Nephron progenitor cell (in vitro differentiated cells): ENCODE results near the gene THSD7A.

Source experiments
- DNase-seq: peaks from one replicate; pipeline ENCODE4 v3.0.0; 2021
- H3K27ac Mint-ChIP-seq: 2 replicates; pipeline ENCODE4 v1.8.0; 2021; ENCODE audit warnings: mild to moderate bottlenecking, moderate library complexity, mixed read lengths
- H3K27me3 Mint-ChIP-seq: 2 replicates; pipeline ENCODE4 v1.8.0; 2021; ENCODE audit warnings: mild to moderate bottlenecking, low read depth, mixed read lengths; ENCODE audit not compliant: poor library complexity
- H3K36me3 Mint-ChIP-seq: 2 replicates; pipeline ENCODE4 v1.8.0; 2021; ENCODE audit warnings: low read depth, mixed read lengths
- H3K4me1 Mint-ChIP-seq: 2 replicates; pipeline ENCODE4 v1.8.0; 2021; ENCODE audit warnings: mixed read lengths
- H3K4me3 Mint-ChIP-seq: 2 replicates; pipeline ENCODE4 v1.8.0; 2021; ENCODE audit warnings: mild to moderate bottlenecking, moderate library complexity, mixed read lengths
- H3K9me3 Mint-ChIP-seq: 2 replicates; pipeline ENCODE4 v1.8.0; 2021; ENCODE audit warnings: mild to moderate bottlenecking, moderate library complexity, mixed read lengths
- CTCF ChIP-seq: fragments of 200-600 bp; sonication (generic); IDR thresholded peaks from 2 replicates; pipeline ENCODE4 v1.5.0; 2021; ENCODE audit warnings: antibody characterized with exemption

Gene THSD7A

GRCh38 chr7:11335947-11336346 lies 496.1 kb downstream of the THSD7A start:
- no peak overlapping the region for H3K4me3 Mint-ChIP-seq
- no peaks in the 10 kb centered on the region for H3K36me3 Mint-ChIP-seq
- H3K4me1 Mint-ChIP-seq = peaks cover under 1% of the 10 kb centered on the region
- no peaks in the 10 kb centered on the region for H3K9me3 Mint-ChIP-seq
- H3K27ac Mint-ChIP-seq = no peak overlapping the region
- H3K27me3 Mint-ChIP-seq = no peaks in the 10 kb centered on the region
- DNase-seq = no peak
- TF ChIP-seq CTCF = no peak

- H3K9me3 Mint-ChIP-seq = no peaks in the 10 kb centered on the region
- no peak for TF ChIP-seq CTCF
- no peaks in the 10 kb centered on the region for H3K27me3 Mint-ChIP-seq
- DNase-seq = no peak
- H3K4me1 Mint-ChIP-seq = peaks cover 7% of the 10 kb centered on the region
- H3K4me3 Mint-ChIP-seq = no peak overlapping the region
- no peak overlapping the region for H3K27ac Mint-ChIP-seq
- no peaks in the 10 kb centered on the region for H3K36me3 Mint-ChIP-seq
Measured at GRCh38 chr7:11332865-11333228, 499.2 kb downstream of the THSD7A start.

GRCh38 chr7:11332186-11332864 lies 499.7 kb downstream of the THSD7A start:
- Mint-ChIP-seq H3K4me1 (peaks cover 10% of the 10 kb centered on the region), H3K27ac (no peak overlapping the region), H3K9me3 (no peaks in the 10 kb centered on the region), H3K4me3 (no peak overlapping the region), H3K27me3 (no peaks in the 10 kb centered on the region), H3K36me3 (no peaks in the 10 kb centered on the region)
- no peak for TF ChIP-seq CTCF
- DNase-seq = no peak

GRCh38 chr7:11331128-11332102 lies 500.6 kb downstream of the THSD7A start:
- peaks cover 4% of the 10 kb centered on the region for H3K27me3 Mint-ChIP-seq
- DNase-seq = no peak
- no peaks in the 10 kb centered on the region for H3K36me3 Mint-ChIP-seq
- peaks cover 10% of the 10 kb centered on the region for H3K4me1 Mint-ChIP-seq
- no peaks in the 10 kb centered on the region for H3K9me3 Mint-ChIP-seq
- no peak overlapping the region for H3K27ac Mint-ChIP-seq
- no peak for TF ChIP-seq CTCF
- H3K4me3 Mint-ChIP-seq = no peak overlapping the region

GRCh38 chr7:11330717-11331116 lies 501.3 kb downstream of the THSD7A start:
- H3K27ac Mint-ChIP-seq = no peak overlapping the region
- peaks cover 10% of the 10 kb centered on the region for H3K4me1 Mint-ChIP-seq
- no peak overlapping the region for H3K4me3 Mint-ChIP-seq
- TF ChIP-seq CTCF = no peak
- peaks cover 4% of the 10 kb centered on the region for H3K27me3 Mint-ChIP-seq
- H3K9me3 Mint-ChIP-seq = no peaks in the 10 kb centered on the region
- DNase-seq = no peak
- no peaks in the 10 kb centered on the region for H3K36me3 Mint-ChIP-seq
